Measurements from ENCODE around the gene P3R3URF. TPM values are rescaled to one million over a fixed set of nuclear protein-coding genes. Genes with fewer than 3 reads are reported as not detected.

Gene P3R3URF
- total RNA-seq, 4 donors from 2014 or later, result not detected

GRCh38 chr1:46183079-46183847 lies 7.0 kb upstream of the P3R3URF start:
- 73% methylated on average over 5 of the region's 8 CpGs for WGBS
- H3K27ac ChIP-seq (replicated peaks in 1 of 4), result peak overlapping the region; percentile 63 to 74 (median 70)
- no peaks in the 10 kb centered on the region for H3K9me3 ChIP-seq
- no peak overlapping the region for H3K4me3 ChIP-seq
- H3K27me3 ChIP-seq, result no peaks in the 10 kb centered on the region
- intact Hi-C loops (cut with DNase I), result loop anchor here (5.0 to 10.0 kb wide), 2 partner anchors 39 to 308 kb away; no protein-coding TSS in a partner anchor
- H3K4me1 ChIP-seq, result peaks cover 25 to 34% (median 33%) of the 10 kb centered on the region in 4 donors
- no peak for DNase-seq (ENCODE audit: extremely low spot score)
- TF ChIP-seq POLR2AphosphoS5 (IDR thresholded peaks at IDR 0.05), result peak; percentile 39 to 51
- TF ChIP-seq CTCF (IDR thresholded peaks at IDR 0.05), result no peak
- peaks cover 0 to 14% (median 7%) of the 10 kb centered on the region in 4 donors for H3K36me3 ChIP-seq

- 75% methylated on average over 10 of the region's 10 CpGs for WGBS
- Histone ChIP-seq H3K27ac (replicated peaks in 1 of 4) (peak overlapping the region in 1 of 4 donors; percentile 8), H3K36me3 (no peaks in the 10 kb centered on the region), H3K27me3 (no peaks in the 10 kb centered on the region), H3K4me3 (no peak overlapping the region), H3K4me1 (peaks cover 21 to 34% (median 33%) of the 10 kb centered on the region in 4 donors), H3K9me3 (no peaks in the 10 kb centered on the region)
- no peak for DNase-seq (ENCODE audit: extremely low spot score)
- intact Hi-C loops (cut with DNase I), result loop anchor here (5.0 to 10.0 kb wide), 2 partner anchors 41 to 307 kb away; no protein-coding TSS in a partner anchor
- TF ChIP-seq EP300 (IDR thresholded peaks at IDR 0.05) (no peak), CTCF (IDR thresholded peaks at IDR 0.05) (no peak), POLR2A (IDR thresholded peaks at IDR 0.05; ENCODE audit: low read depth) (no peak), POLR2AphosphoS5 (IDR thresholded peaks at IDR 0.05) (no peak)
Measured at GRCh38 chr1:46181343-46182260, 5.3 kb upstream of the P3R3URF start.

- intact Hi-C loops (cut with DNase I), result loop anchor here (1.0 to 10.0 kb wide), 3 partner anchors 42 to 305 kb away; no protein-coding TSS in a partner anchor
- TF ChIP-seq CTCF (IDR thresholded peaks at IDR 0.05) (no peak), POLR2AphosphoS5 (IDR thresholded peaks at IDR 0.05) (no peak), POLR2A (IDR thresholded peaks at IDR 0.05; ENCODE audit: low read depth) (no peak), EP300 (IDR thresholded peaks at IDR 0.05) (no peak)
- Histone ChIP-seq H3K4me1 (peaks cover 26 to 39% (median 37%) of the 10 kb centered on the region in 4 donors), H3K36me3 (no peaks in the 10 kb centered on the region), H3K27me3 (no peaks in the 10 kb centered on the region), H3K4me3 (no peak overlapping the region), H3K27ac (replicated peaks in 1 of 4) (peak overlapping the region in 1 of 4 donors; percentile 8), H3K9me3 (no peaks in the 10 kb centered on the region)
- no peak for DNase-seq (ENCODE audit: extremely low spot score)
- 67% methylated on average over 6 of the region's 12 CpGs for WGBS
Measured at GRCh38 chr1:46180082-46180616, 3.9 kb upstream of the P3R3URF start.

- TF ChIP-seq CTCF (IDR thresholded peaks at IDR 0.05) (peak; percentile 85 to 98 (median 95)), POLR2A (IDR thresholded peaks at IDR 0.05; ENCODE audit: low read depth) (no peak), POLR2AphosphoS5 (IDR thresholded peaks at IDR 0.05) (peak; percentile 26 to 64), EP300 (IDR thresholded peaks at IDR 0.05) (no peak)
- DNase-seq (ENCODE audit: extremely low spot score), result peak; percentile 94
- intact Hi-C loops (cut with DNase I), result loop anchor here (1.0 to 10.0 kb wide), 4 partner anchors 43 to 305 kb away; partner anchors contain the start of gene PIK3R3
- Histone ChIP-seq H3K27ac (replicated peaks in 1 of 4) (peak overlapping the region in 2 of 4 donors; percentile 5 to 42), H3K4me3 (no peak overlapping the region), H3K36me3 (no peaks in the 10 kb centered on the region), H3K9me3 (no peaks in the 10 kb centered on the region), H3K27me3 (no peaks in the 10 kb centered on the region), H3K4me1 (peaks cover 34 to 46% (median 44%) of the 10 kb centered on the region in 4 donors)
- 11% methylated on average over 10 of the region's 10 CpGs for WGBS
Measured at GRCh38 chr1:46179138-46180081, 3.1 kb upstream of the P3R3URF start.

All from esophagus muscularis mucosa (tissue), 4 donors.